SK-N-SH (cell line): ENCODE measurements around the gene ZDHHC16. TPM values are rescaled to one million over a fixed set of nuclear protein-coding genes. Genes with fewer than 3 reads are reported as not detected.

Experiments
- CTCF ChIA-PET: fragments of 300-600, 350-600 bp; formaldehyde crosslinking; extraction: SDS; loops from one replicate; lab custom pipeline; 2021; lab: Yijun Ruan, JAX
- POLR2A ChIA-PET: fragments of 350-600 bp; sonication (Branson Sonifier 250); formaldehyde crosslinking; extraction: SDS; loops from one replicate; lab custom pipeline; 2020; ENCODE audit warnings: antibody characterized with exemption, inconsistent platforms; lab: Yijun Ruan, JAX
- DNase-seq: peaks from one replicate; pipeline ENCODE4 v3.0.0; 2012
- H2AFZ ChIP-seq: fragments of 200-600 bp; sonication (generic); 2 replicates; pipeline ENCODE4 v1.8.1; 2016; ENCODE audit warnings: antibody characterized with exemption, mild to moderate bottlenecking, low read depth
- H3F3A ChIP-seq: fragments of 200-600 bp; sonication (generic); replicated peaks from 2 replicates; pipeline ENCODE3; 2016; ENCODE audit warnings: antibody characterized with exemption, mild to moderate bottlenecking; ENCODE audit not compliant: insufficient read depth
- H3K27ac ChIP-seq, 2 experiments: fragments of 200-500 bp in 1 of 2; fragments of 200-600 bp in 1 of 2; sonication (Bioruptor generic) in 1 of 2; sonication (generic), shearing (Covaris generic) in 1 of 2; 2 replicates each; pipeline versions ENCODE4 v1.5.1 to v1.6.1; 2014 to 2016; ENCODE audit warnings: low read depth in 2 of 2, inconsistent platforms in 1 of 2, low read length in 1 of 2, mild to moderate bottlenecking in 1 of 2, mixed read lengths in 1 of 2
- H3K27me3 ChIP-seq: fragments of 200-600 bp; sonication (generic), shearing (Covaris generic); 2 replicates; pipeline ENCODE4 v1.6.1; 2016; ENCODE audit warnings: mixed run types; ENCODE audit not compliant: insufficient read depth
- H3K36me3 ChIP-seq, 2 experiments: fragments of 200-500 bp in 1 of 2; fragments of 200-600 bp in 1 of 2; sonication (Bioruptor generic) in 1 of 2; sonication (generic) in 1 of 2; replicated peaks in 1 of 2; 2 replicates each; pipeline versions ENCODE3 to v1.5.1; 2014 to 2016; ENCODE audit warnings: low read length in 1 of 2, mild to moderate bottlenecking in 1 of 2; ENCODE audit not compliant: insufficient read depth in 2 of 2, control insufficient read depth in 1 of 2
- H3K4me1 ChIP-seq, 2 experiments: fragments of 200-500 bp in 1 of 2; fragments of 200-600 bp in 1 of 2; sonication (Bioruptor generic) in 1 of 2; sonication (generic), shearing (Covaris generic) in 1 of 2; 2 replicates each; pipeline versions ENCODE4 v1.5.1 to v1.6.1; 2014 to 2016; ENCODE audit warnings: low read depth in 1 of 2, low read length in 1 of 2, mixed run types in 1 of 2; ENCODE audit not compliant: insufficient read depth in 2 of 2, control insufficient read depth in 1 of 2
- H3K4me2 ChIP-seq: fragments of 200-600 bp; sonication (generic), shearing (Covaris generic); 2 replicates; pipeline ENCODE4 v1.6.1; 2017; ENCODE audit warnings: mixed run types
- H3K4me3 ChIP-seq, 2 experiments: fragments of 200-500 bp in 1 of 2; fragments of 200-600 bp in 1 of 2; sonication (Bioruptor generic) in 1 of 2; sonication (generic), shearing (Covaris generic) in 1 of 2; 2 replicates each; pipeline versions ENCODE4 v1.5.1 to v1.8.1; 2014 to 2016; ENCODE audit warnings: low read depth in 2 of 2, inconsistent platforms in 1 of 2, low read length in 1 of 2, mild to moderate bottlenecking in 1 of 2, mixed read lengths in 1 of 2, moderate library complexity in 1 of 2
- H3K79me2 ChIP-seq: fragments of 200-600 bp; sonication (generic); 2 replicates; pipeline ENCODE4 v1.8.1; 2017; ENCODE audit warnings: mild to moderate bottlenecking; ENCODE audit not compliant: insufficient read depth
- H3K9ac ChIP-seq: fragments of 200-600 bp; sonication (generic); 2 replicates; pipeline ENCODE4 v1.6.1; 2017; ENCODE audit warnings: mixed run types
- H3K9me2 ChIP-seq: fragments of 200-600 bp; sonication (generic); 2 replicates; pipeline ENCODE4 v1.6.1; 2017; ENCODE audit warnings: mixed run types
- H3K9me3 ChIP-seq: fragments of 200-600 bp; sonication (generic); 2 replicates; pipeline ENCODE4 v1.6.1; 2017; ENCODE audit warnings: mixed run types, mild to moderate bottlenecking, moderate library complexity
- H4K20me1 ChIP-seq: fragments of 200-600 bp; sonication (generic); 2 replicates; pipeline ENCODE4 v1.6.1; 2017; ENCODE audit warnings: mild to moderate bottlenecking, mixed run types; ENCODE audit not compliant: insufficient read depth
- CHD2 ChIP-seq: fragments of 150-350 bp; IDR thresholded peaks from 2 replicates; pipeline ENCODE4 v1.6.1; 2018; ENCODE audit warnings: low read length; ENCODE audit not compliant: partially characterized antibody
- EP300 ChIP-seq, 2 experiments: IDR thresholded peaks; 2 replicates each; pipeline versions ENCODE4 v1.4.0 to v1.6.1; 2012; ENCODE audit warnings: borderline replicate concordance in 1 of 2, low read depth in 1 of 2, low read length in 1 of 2
- EZH2phosphoT487 ChIP-seq: fragments of 200-600 bp; sonication (generic); IDR thresholded peaks from 2 replicates; pipeline ENCODE4 v1.6.1; 2017; ENCODE audit warnings: low read depth, mixed run types, mild to moderate bottlenecking, antibody characterized with exemption, moderate library complexity, borderline replicate concordance
- FOSL2 ChIP-seq: IDR thresholded peaks from 2 replicates; pipeline ENCODE4 v1.4.0; 2012; ENCODE audit warnings: low read depth, mild to moderate bottlenecking, moderate library complexity, borderline replicate concordance
- FOXJ3 ChIP-seq: sonication (generic); formaldehyde crosslinking; IDR thresholded peaks from 2 replicates; pipeline ENCODE4 v1.5.1; 2020; ENCODE audit warnings: mild to moderate bottlenecking, missing genetic modification reagents
- MXI1 ChIP-seq: IDR thresholded peaks from 2 replicates; pipeline ENCODE4 v1.6.1; 2012; ENCODE audit warnings: mild to moderate bottlenecking, low read depth, low read length, improper control_type of control experiment
- NRF1 ChIP-seq: IDR thresholded peaks from 2 replicates; pipeline ENCODE4 v1.6.1; 2012; ENCODE audit warnings: low read depth, mild to moderate bottlenecking, low read length
- POLR2AphosphoS5 ChIP-seq: IDR thresholded peaks from 2 replicates; pipeline ENCODE4 v1.6.1; 2012; ENCODE audit warnings: low read depth, low read length
- RCOR1 ChIP-seq: fragments of 150-350 bp; IDR thresholded peaks from 2 replicates; pipeline ENCODE4 v1.6.1; 2017; ENCODE audit warnings: antibody characterized with exemption, low read length
- RFX5 ChIP-seq: IDR thresholded peaks from 2 replicates; pipeline ENCODE4 v1.6.1; 2012; ENCODE audit warnings: mild to moderate bottlenecking, improper control_type of control experiment, low read length
- SIN3A ChIP-seq: IDR thresholded peaks from 2 replicates; pipeline ENCODE4 v1.6.1; 2012; ENCODE audit warnings: low read depth, mild to moderate bottlenecking, low read length, moderate library complexity, borderline replicate concordance
- SMC3 ChIP-seq: IDR thresholded peaks from 2 replicates; pipeline ENCODE4 v1.6.1; 2012; ENCODE audit warnings: low read depth, low read length, improper control_type of control experiment
- TCF12 ChIP-seq: IDR thresholded peaks from 2 replicates; pipeline ENCODE4 v1.4.0; 2012
- WGBS: methylation state at CpG from one replicate; pipeline ENCODE4 v1.1.6; 2017; ENCODE audit warnings: low lambda C conversion rate; 5-methylcytosine and 5-hydroxymethylcytosine counted together
- polyA plus RNA-seq, 3 experiments: library from polyadenylated mRNA; depleted of rRNA; stranded (reverse); fragments of >200 nt; gene quantifications; 2 replicates each; pipeline ENCODE4 v1.2.3, GENCODE V29; 2012
- TF ChIP-seq, protein P1 (sequence below): IDR thresholded peaks from 2 replicates; pipeline ENCODE4 v1.4.0; 2012; ENCODE audit warnings: low read depth
- TF ChIP-seq, protein P2 (sequence below): IDR thresholded peaks from 2 replicates; pipeline ENCODE4; 2012

Gene ZDHHC16
- polyA plus RNA-seq, 1 of the 3 experiments (the other 2 are of a cell fraction), result 71.5 TPM

DNA sequence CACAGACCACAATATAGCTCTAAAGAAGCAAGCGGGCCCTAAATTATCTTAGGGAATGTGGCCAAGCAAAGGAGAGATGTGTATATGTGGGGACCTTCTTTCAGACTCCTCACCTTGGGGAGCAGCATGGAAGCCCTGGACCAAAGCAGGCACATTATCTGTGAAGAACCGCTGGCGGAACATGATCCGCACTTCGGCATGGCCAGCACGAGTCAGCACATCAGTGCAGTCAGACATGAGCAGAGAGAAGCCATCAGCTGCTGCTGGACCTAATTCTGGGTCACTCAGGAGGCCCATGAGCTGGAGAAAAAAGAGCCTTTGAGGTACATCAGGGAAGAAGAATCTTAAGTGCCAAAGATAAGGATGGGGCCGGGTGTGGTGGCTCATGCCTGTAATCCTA lies 14.0 kb downstream of the ZDHHC16 start:
- 94% methylated on average over 2 of the region's 7 CpGs for WGBS
- POLR2A ChIA-PET, result interaction anchor here (1.1 kb wide), 1 partner anchor 90 kb away, joined by 3 read pairs; no protein-coding TSS in a partner anchor
- H3K9ac ChIP-seq, result no peak overlapping the region

DNA sequence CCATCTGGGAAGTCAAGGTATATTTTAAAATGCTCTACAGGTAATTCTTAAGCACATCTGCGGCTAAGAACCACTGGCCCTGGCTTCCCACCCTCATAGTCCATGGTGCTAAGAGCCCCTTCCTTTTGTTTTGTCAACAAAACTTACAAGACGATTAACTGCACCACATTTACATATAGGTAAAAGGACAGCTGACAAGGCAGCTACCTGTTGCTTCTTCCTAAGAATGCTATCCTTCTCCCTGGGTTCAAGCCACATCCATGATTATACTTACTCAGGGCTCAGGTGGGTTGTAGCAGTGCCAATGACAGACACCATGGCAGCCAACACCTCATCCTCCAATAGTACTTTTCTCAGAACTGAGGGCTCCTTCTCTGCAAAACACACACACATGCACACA lies 16.3 kb downstream of the ZDHHC16 start:
- TF ChIP-seq POLR2AphosphoS5 (no peak), CHD2 (no peak), FOXJ3 (CRISPR knock-in tag) (no peak), FOSL2 (no peak), SMC3 (no peak), RFX5 (no peak), EZH2phosphoT487 (no peak), MXI1 (no peak)
- TF ChIP-seq, protein P1, sequence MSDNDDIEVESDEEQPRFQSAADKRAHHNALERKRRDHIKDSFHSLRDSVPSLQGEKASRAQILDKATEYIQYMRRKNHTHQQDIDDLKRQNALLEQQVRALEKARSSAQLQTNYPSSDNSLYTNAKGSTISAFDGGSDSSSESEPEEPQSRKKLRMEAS, result no peak
- TF ChIP-seq, protein P2, sequence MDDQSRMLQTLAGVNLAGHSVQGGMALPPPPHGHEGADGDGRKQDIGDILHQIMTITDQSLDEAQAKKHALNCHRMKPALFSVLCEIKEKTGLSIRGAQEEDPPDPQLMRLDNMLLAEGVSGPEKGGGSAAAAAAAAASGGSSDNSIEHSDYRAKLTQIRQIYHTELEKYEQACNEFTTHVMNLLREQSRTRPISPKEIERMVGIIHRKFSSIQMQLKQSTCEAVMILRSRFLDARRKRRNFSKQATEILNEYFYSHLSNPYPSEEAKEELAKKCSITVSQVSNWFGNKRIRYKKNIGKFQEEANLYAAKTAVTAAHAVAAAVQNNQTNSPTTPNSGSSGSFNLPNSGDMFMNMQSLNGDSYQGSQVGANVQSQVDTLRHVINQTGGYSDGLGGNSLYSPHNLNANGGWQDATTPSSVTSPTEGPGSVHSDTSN, result no peak

More for the DNA sequence above, 14.0 kb downstream of the ZDHHC16 start:
- Histone ChIP-seq H3K27me3 (no peaks in the 10 kb centered on the region), H3K4me3 (no peak overlapping the region), H3F3A (peaks cover 17% of the 10 kb centered on the region), H3K4me1 (no peaks in the 10 kb centered on the region; a peak in 1 of 4 replicates), H3K9me3 (no peaks in the 10 kb centered on the region), H3K36me3 (peaks cover 64 to 82% of the 10 kb centered on the region in 2 experiments), H2AFZ (no peak overlapping the region), H4K20me1 (0 out of 2 replicates have a peak, but pooled peaks cover 7% of the 10 kb centered on the region), H3K79me2 (peaks cover 8% of the 10 kb centered on the region; the same call in 1 of the 2 replicates), H3K27ac (no peak overlapping the region), H3K9me2 (no peaks in the 10 kb centered on the region), H3K4me2 (no peak overlapping the region)
- DNase-seq, result no peak
- CTCF ChIA-PET, result interaction anchor here (0.5 to 8.7 kb wide), 5 partner anchors 13 to 94 kb away, joined by 3 to 132 read pairs (median 4); no protein-coding TSS in a partner anchor
- TF ChIP-seq NRF1 (no peak), RCOR1 (no peak), SIN3A (no peak), EP300 (IDR thresholded peaks at IDR 0.05; ENCODE audit: borderline replicate concordance in 1 of 2, low read depth in 1 of 2, low read length in 1 of 2) (no peak), POLR2AphosphoS5 (no peak; the same call in 1 of the 2 replicates), TCF12 (no peak)

More for the DNA sequence above, 16.3 kb downstream of the ZDHHC16 start:
- no peaks in the 10 kb centered on the region for H3K79me2 ChIP-seq
- H3F3A ChIP-seq, result peaks cover 24% of the 10 kb centered on the region
- ChIA-PET CTCF (interaction anchor here (0.7 to 8.7 kb wide), 9 partner anchors 10 to 150 kb away, joined by 3 to 132 read pairs (median 4); partner anchors contain the start of gene ANKRD2), POLR2A (interaction anchor here (1.8 kb wide), 1 partner anchor 91 kb away, joined by 4 read pairs; no protein-coding TSS in a partner anchor)
- H3K9ac ChIP-seq, result no peak overlapping the region
- 0 out of 2 replicates have a peak, but pooled peaks cover 7% of the 10 kb centered on the region for H4K20me1 ChIP-seq
- no peaks in the 10 kb centered on the region for H3K9me2 ChIP-seq
- H3K4me1 ChIP-seq, result peaks cover 0 to 4% of the 10 kb centered on the region in 2 experiments; a peak in 2 of 4 replicates
- DNase-seq, result no peak
- H3K4me3 ChIP-seq, result no peak overlapping the region
- no peaks in the 10 kb centered on the region for H3K9me3 ChIP-seq
- no peaks in the 10 kb centered on the region for H3K27me3 ChIP-seq
- H2AFZ ChIP-seq, result no peak overlapping the region
- 100% methylated on average over 2 of the region's 2 CpGs for WGBS
- H3K4me2 ChIP-seq, result no peak overlapping the region
- no peak overlapping the region for H3K27ac ChIP-seq
- H3K36me3 ChIP-seq, result peaks cover 55 to 71% of the 10 kb centered on the region in 2 experiments
